GM23338 (cell line): ENCODE results near the gene MYO1F. TPM values are rescaled to one million over a fixed set of nuclear protein-coding genes. Genes with fewer than 3 reads are reported as not detected.
A peak's percentile ranks its signal among the peaks of the same experiment; 100 is the strongest.

Experiments
- ATAC-seq: fragments of 200-7000 bp; cut with Tn5 transposase; 3 replicates; pipeline ENCODE4 v1.9.1; 2020
- DNase-seq: peaks from one replicate; pipeline ENCODE4 v3.0.0-alpha.2; 2015; ENCODE audit warnings: low spot score
- H2AFZ ChIP-seq: fragments of 200-600 bp; sonication (generic); 2 replicates; pipeline ENCODE4 v1.8.0; 2016; ENCODE audit warnings: antibody characterized with exemption, mild to moderate bottlenecking, moderate library complexity
- H3F3A ChIP-seq: fragments of 200-600 bp; sonication (generic); replicated peaks from 2 replicates; pipeline ENCODE4 v1.8.0; 2017; ENCODE audit warnings: antibody characterized with exemption, mixed run types, low read depth
- H3K27ac ChIP-seq: fragments of 200-600 bp; sonication (generic); 2 replicates; pipeline ENCODE4 v1.6.1; 2016; ENCODE audit warnings: low read depth
- H3K27me3 ChIP-seq: fragments of 200-600 bp; sonication (generic); 2 replicates; pipeline ENCODE4 v1.8.0; 2016; ENCODE audit warnings: mild to moderate bottlenecking, mixed run types, moderate library complexity; ENCODE audit not compliant: insufficient read depth
- H3K36me3 ChIP-seq: fragments of 200-600 bp; sonication (generic); 2 replicates; pipeline ENCODE4 v1.8.0; 2016; ENCODE audit warnings: mild to moderate bottlenecking; ENCODE audit not compliant: insufficient read depth
- H3K4me1 ChIP-seq: fragments of 200-600 bp; sonication (generic); 2 replicates; pipeline ENCODE4 v1.8.0; 2016; ENCODE audit warnings: mild to moderate bottlenecking, moderate library complexity; ENCODE audit not compliant: insufficient read depth
- H3K4me2 ChIP-seq: fragments of 200-600 bp; sonication (generic); 2 replicates; pipeline ENCODE4 v1.7.1; 2017; ENCODE audit warnings: mixed run types
- H3K4me3 ChIP-seq: fragments of 200-600 bp; sonication (generic); 2 replicates; pipeline ENCODE4 v1.6.1; 2016; ENCODE audit warnings: mixed run types
- H3K79me2 ChIP-seq: fragments of 200-600 bp; sonication (generic); replicated peaks from 2 replicates; pipeline ENCODE4 v1.8.0; 2017; ENCODE audit warnings: mild to moderate bottlenecking; ENCODE audit not compliant: insufficient read depth
- H3K9me2 ChIP-seq: fragments of 200-600 bp; sonication (generic); 2 replicates; pipeline ENCODE4 v1.8.0; 2017; ENCODE audit not compliant: insufficient read depth
- H4K20me1 ChIP-seq: fragments of 200-600 bp; sonication (generic); replicated peaks from 2 replicates; pipeline ENCODE4 v1.8.0; 2017; ENCODE audit warnings: mild to moderate bottlenecking; ENCODE audit not compliant: insufficient read depth
- H3K27ac Mint-ChIP-seq: 2 replicates; pipeline ENCODE4 v1.8.0; 2020; ENCODE audit warnings: inconsistent platforms, mild to moderate bottlenecking, moderate library complexity, mixed read lengths
- H3K27me3 Mint-ChIP-seq: 3 replicates; pipeline ENCODE4 v1.8.0; 2022; ENCODE audit warnings: low read depth, mild to moderate bottlenecking, moderate library complexity, mixed read lengths, inconsistent platforms; ENCODE audit not compliant: insufficient read depth, poor library complexity
- H3K36me3 Mint-ChIP-seq: 3 replicates; pipeline ENCODE4 v1.8.0; 2021; ENCODE audit warnings: low read depth, mild to moderate bottlenecking, inconsistent platforms, moderate library complexity, mixed read lengths
- H3K4me1 Mint-ChIP-seq: 3 replicates; pipeline ENCODE4 v1.8.0; 2020; ENCODE audit warnings: mild to moderate bottlenecking, inconsistent platforms, mixed read lengths
- H3K4me3 Mint-ChIP-seq: 3 replicates; pipeline ENCODE4 v1.8.0; 2021; ENCODE audit warnings: moderate library complexity, mild to moderate bottlenecking, inconsistent platforms, mixed read lengths
- H3K9me3 Mint-ChIP-seq: 3 replicates; pipeline ENCODE4 v1.8.0; 2020; ENCODE audit warnings: moderate library complexity, mild to moderate bottlenecking, inconsistent platforms, mixed read lengths
- CREB1 ChIP-seq: fragments of 250-450 bp; sonication (Bioruptor Pico); IDR thresholded peaks from 2 replicates; pipeline ENCODE4 v1.5.0; 2020; ENCODE audit warnings: low read depth, mild to moderate bottlenecking, moderate library complexity
- CTCF ChIP-seq, 2 experiments: fragments of 200-600 bp in 1 of 2; sonication (generic) in 1 of 2; conservative IDR thresholded peaks; 2 replicates each; pipeline versions ENCODE4 v1.5.1 to v1.6.1; 2016 to 2017; ENCODE audit warnings: antibody characterized with exemption in 2 of 2, low read depth in 2 of 2, mild to moderate bottlenecking in 2 of 2, moderate library complexity in 1 of 2
- ETS1 ChIP-seq: IDR thresholded peaks from 2 replicates; pipeline ENCODE4 v1.6.1; 2016; ENCODE audit warnings: antibody characterized with exemption
- EZH2 ChIP-seq: fragments of 200-600 bp; sonication (generic); IDR thresholded peaks from one replicate; pipeline ENCODE4 v1.8.0; 2017; ENCODE audit warnings: antibody characterized with exemption, mild to moderate bottlenecking, low read depth; ENCODE audit not compliant: unreplicated experiment
- EZH2phosphoT487 ChIP-seq: fragments of 200-600 bp; sonication (generic); IDR thresholded peaks from one replicate; pipeline ENCODE4 v1.8.1; 2018; ENCODE audit warnings: antibody characterized with exemption; ENCODE audit not compliant: unreplicated experiment
- JUNB ChIP-seq: IDR thresholded peaks from one replicate; pipeline ENCODE4 v1.6.1; 2016; ENCODE audit warnings: antibody characterized with exemption; ENCODE audit not compliant: unreplicated experiment
- NANOG ChIP-seq: IDR thresholded peaks from 2 replicates; pipeline ENCODE4 v1.6.1; 2016; ENCODE audit warnings: antibody characterized with exemption, borderline replicate concordance
- POLR2AphosphoS5 ChIP-seq: IDR thresholded peaks from 2 replicates; pipeline ENCODE4 v1.6.1; 2016; ENCODE audit warnings: antibody characterized with exemption, low read depth
- REST ChIP-seq: IDR thresholded peaks from one replicate; pipeline ENCODE4 v1.6.1; 2018; ENCODE audit warnings: antibody characterized with exemption; ENCODE audit not compliant: unreplicated experiment
- STAT1 ChIP-seq: IDR thresholded peaks from one replicate; pipeline ENCODE4 v1.6.1; 2016; ENCODE audit warnings: antibody characterized with exemption; ENCODE audit not compliant: unreplicated experiment
- ZNF114 ChIP-seq: fragments of 250-450 bp; sonication (Bioruptor Pico); IDR thresholded peaks from 2 replicates; pipeline ENCODE4 v1.5.0; 2020; ENCODE audit warnings: mild to moderate bottlenecking, moderate library complexity
- ZNF331 ChIP-seq: fragments of 250-450 bp; sonication (Bioruptor Pico); IDR thresholded peaks from 2 replicates; pipeline ENCODE4 v1.5.0; 2020; ENCODE audit warnings: low read depth, mild to moderate bottlenecking, moderate library complexity
- ZNF462 ChIP-seq: fragments of 250-450 bp; sonication (Bioruptor Pico); IDR thresholded peaks from 2 replicates; pipeline ENCODE4 v1.5.0; 2020; ENCODE audit warnings: mild to moderate bottlenecking, moderate library complexity
- polyA plus RNA-seq: library from polyadenylated mRNA; unstranded; fragments of >200 nt; fragmentation: Nextera tagmentation; extraction: Ambion mirVana; gene quantifications from 2 replicates; pipeline ENCODE4 v1.2.1, GENCODE V29; 2016
- total RNA-seq: library from RNA; depleted of rRNA; stranded (reverse); fragments of >200 nt; shearing (Covaris generic); gene quantifications from 2 replicates; pipeline ENCODE4 v1.2.3, GENCODE V29; 2014

MYO1F gene
- total and polyA plus RNA-seq, 2 experiments from 2014 or later = 3.9 to 5.7 TPM

- peak; percentile 15; the same call in 2 of the 3 replicates for ATAC-seq
- DNase-seq = peak; percentile 77
Measured at GRCh38 chr19:8575467-8575997, 1.7 kb downstream of the MYO1F start.

More at GRCh38 chr19:8575467-8575997, 1.7 kb downstream of the MYO1F start:
- Histone ChIP-seq H2AFZ (peak overlapping the region; percentile 80), H3F3A (peaks cover 11% of the 10 kb centered on the region; the same call in 1 of the 2 replicates), H3K27ac (0 out of 2 replicates have a peak overlapping the region, but pooled peaks have one; percentile 19), H3K27me3 (no peaks in the 10 kb centered on the region), H3K79me2 (no peaks in the 10 kb centered on the region), H4K20me1 (no peaks in the 10 kb centered on the region), H3K36me3 (no peaks in the 10 kb centered on the region), H3K9me2 (0 out of 2 replicates have a peak, but pooled peaks cover 3% of the 10 kb centered on the region), H3K4me2 (peak overlapping the region; percentile 56), H3K4me1 (peaks cover 25% of the 10 kb centered on the region), H3K4me3 (peak overlapping the region; percentile 27; the same call in 1 of the 2 replicates)
- Mint-ChIP-seq H3K27ac (no peak overlapping the region; the same call in 1 of the 2 replicates), H3K36me3 (no peaks in the 10 kb centered on the region), H3K9me3 (no peaks in the 10 kb centered on the region), H3K27me3 (peaks cover 22% of the 10 kb centered on the region), H3K4me3 (peak overlapping the region; percentile 6; the same call in 1 of the 3 replicates), H3K4me1 (peaks cover 27% of the 10 kb centered on the region)
- TF ChIP-seq EZH2phosphoT487 = no peak
- no peak for TF ChIP-seq ZNF462 (CRISPR knock-in tag)
- TF ChIP-seq EZH2 = no peak
- no peak for TF ChIP-seq STAT1
- no peak for TF ChIP-seq ZNF114 (CRISPR knock-in tag)
- TF ChIP-seq NANOG = no peak
- no peak for TF ChIP-seq ETS1
- TF ChIP-seq REST = no peak
- no peak for TF ChIP-seq ZNF331 (CRISPR knock-in tag)
- no peak for TF ChIP-seq CTCF (conservative IDR thresholded peaks at IDR 0.05; ENCODE audit: low read depth in 2 of 2)
- TF ChIP-seq JUNB = no peak
- no peak for TF ChIP-seq POLR2AphosphoS5
- no peak for TF ChIP-seq CREB1 (CRISPR knock-in tag)
